Spleen (tissue), 13 donors: ENCODE measurements around the gene ANGPTL2. TPM values are rescaled to one million over a fixed set of nuclear protein-coding genes. Genes with fewer than 3 reads are reported as not detected.
"Not testable (repeated sequence)": the region's sequence is repeated elsewhere in the genome, so short reads cannot be mapped to it uniquely, and the experiment has no call there.

Source experiments
- DNase-seq: peaks from one replicate; pipeline ENCODE4 v3.0.0-alpha.2; 2020
- H3K27ac ChIP-seq, 8 donors: fragments of 200-600 bp; sonication (generic) in 7 of 8; 1 replicate in 4 of 8; 2 replicates in 4 of 8; pipeline versions ENCODE4 v1.5.0 to v1.8.0; 2016 to 2021; ENCODE audit warnings: inconsistent platforms in 4 of 8, mild to moderate bottlenecking in 4 of 8, moderate library complexity in 1 of 8
- H3K27me3 ChIP-seq, 7 donors: fragments of 200-600 bp; sonication (generic) in 6 of 7; replicated peaks in 1 of 7; 1 replicate in 4 of 7; 2 replicates in 3 of 7; pipeline versions ENCODE4 v1.5.0 to v1.8.0; 2016 to 2021; ENCODE audit warnings: inconsistent platforms in 3 of 7, mild to moderate bottlenecking in 1 of 7
- H3K36me3 ChIP-seq, 6 donors: fragments of 200-600 bp; sonication (generic) in 5 of 6; 1 replicate in 4 of 6; 2 replicates in 2 of 6; pipeline versions ENCODE4 v1.5.0 to v1.8.0; 2016 to 2021; ENCODE audit warnings: inconsistent platforms in 2 of 6
- H3K4me1 ChIP-seq, 6 donors: fragments of 200-600 bp; sonication (generic) in 5 of 6; 1 replicate in 3 of 6; 2 replicates in 3 of 6; pipeline versions ENCODE4 v1.5.0 to v1.8.0; 2016 to 2021; ENCODE audit warnings: inconsistent platforms in 3 of 6
- H3K4me3 ChIP-seq, 8 donors: fragments of 200-600 bp; sonication (generic) in 7 of 8; 1 replicate in 4 of 8; 2 replicates in 4 of 8; pipeline versions ENCODE4 v1.5.0 to v1.8.0; 2016 to 2021; ENCODE audit warnings: inconsistent platforms in 4 of 8, mild to moderate bottlenecking in 4 of 8, moderate library complexity in 2 of 8
- H3K9me3 ChIP-seq, 8 donors: fragments of 200-600 bp; sonication (generic) in 7 of 8; 1 replicate in 4 of 8; 2 replicates in 4 of 8; pipeline versions ENCODE4 v1.5.0 to v1.8.0; 2016 to 2021; ENCODE audit warnings: inconsistent platforms in 4 of 8
- POLR2A ChIP-seq, 3 donors: fragments of 450-650 bp; IDR thresholded peaks; one replicate each; pipeline ENCODE4 v1.5.1; 2017; ENCODE audit warnings: antibody characterized with exemption in 3 of 3, mild to moderate bottlenecking in 1 of 3
- POLR2AphosphoS5 ChIP-seq, 3 donors: sonication (generic); formaldehyde crosslinking; IDR thresholded peaks; one replicate each; pipeline ENCODE4 v1.5.1; 2017; ENCODE audit warnings: antibody characterized with exemption in 3 of 3
- WGBS, 5 donors: extraction: QIAGEN DNeasy Blood & Tissue Kit in 3 of 5; methylation state at CpG; one replicate each; pipeline versions ENCODE4 v1.1.5 to v1.1.7; 2013 to 2018; 5-methylcytosine and 5-hydroxymethylcytosine counted together
- intact Hi-C: fragments of 100-400 bp; cut with DNase I; formaldehyde crosslinking; loops from one replicate; pipeline ENCODE4 v1.15.0; 2023; ENCODE audit warnings: low total_unique reads
- long read RNA-seq, 2 donors: transcript quantifications; one replicate each; lab custom pipeline, GENCODE V29; 2026
- polyA plus RNA-seq, 3 donors: library from polyadenylated mRNA; stranded (reverse); fragments of 200-250 nt; gene quantifications; one replicate each; pipeline ENCODE4 v1.2.1, GENCODE V29; 2013
- total RNA-seq, 7 donors: library from RNA; depleted of rRNA in 3 of 7; stranded (reverse); fragments of >200 nt in 3 of 7; fragmentation: NEBNext Ultra II Directional in 4 of 7; extraction: Animal tissue kit (Norgen Biotek cat#: 25700) in 4 of 7; gene quantifications; one replicate each; pipeline versions ENCODE4 v1.1.0 to v1.2.1, GENCODE V29; 2016 to 2021
- TF ChIP-seq, protein P1 (sequence below), 11 experiments: fragments of 200-600 bp in 7 of 11; fragments of 450-650 bp in 4 of 11; sonication (generic) in 4 of 11; IDR thresholded peaks in 8 of 11; conservative IDR thresholded peaks in 3 of 11; 1 replicate in 7 of 11; 2 replicates in 4 of 11; pipeline versions ENCODE4 v1.4.0 to v1.8.0; 2016 to 2021; ENCODE audit warnings: antibody characterized with exemption in 11 of 11, inconsistent platforms in 4 of 11, mild to moderate bottlenecking in 1 of 11
- donor health status: healthy with polysubstance abuse.
- donor health status: DM: no; HTN: no; CAD: no; lungs with moderate emphysema.
- donor health status: DM: no; HTN: no; CAD: no.
- donor health status: Bipolar disorder and iron deficiency.
- donor health status: healthy.
- donor health status: DM: no; HTN: no; CAD: no.
- donor health status: DM: yes; HTN: yes; CAD: no.

Gene ANGPTL2, protein sequence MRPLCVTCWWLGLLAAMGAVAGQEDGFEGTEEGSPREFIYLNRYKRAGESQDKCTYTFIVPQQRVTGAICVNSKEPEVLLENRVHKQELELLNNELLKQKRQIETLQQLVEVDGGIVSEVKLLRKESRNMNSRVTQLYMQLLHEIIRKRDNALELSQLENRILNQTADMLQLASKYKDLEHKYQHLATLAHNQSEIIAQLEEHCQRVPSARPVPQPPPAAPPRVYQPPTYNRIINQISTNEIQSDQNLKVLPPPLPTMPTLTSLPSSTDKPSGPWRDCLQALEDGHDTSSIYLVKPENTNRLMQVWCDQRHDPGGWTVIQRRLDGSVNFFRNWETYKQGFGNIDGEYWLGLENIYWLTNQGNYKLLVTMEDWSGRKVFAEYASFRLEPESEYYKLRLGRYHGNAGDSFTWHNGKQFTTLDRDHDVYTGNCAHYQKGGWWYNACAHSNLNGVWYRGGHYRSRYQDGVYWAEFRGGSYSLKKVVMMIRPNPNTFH
- total RNA-seq (100 to 1,000 TPM in 1 of 7 donors, 10 to 100 TPM in 6; 45.4 to 103 (median 66.2) TPM), polyA plus RNA-seq (10 to 100 TPM in 2 of 3 donors, 1 to 10 TPM in 1; 6.6 to 11.8 (median 11.8) TPM)
- long read RNA-seq, donor 1, partial matches to known transcripts = 7 of 11 reads
- long read RNA-seq, donor 1, other reads (novel, unspliced or antisense) = 0 of 11 reads
- long read RNA-seq, donor 2, transcript ANGPTL2-202 (5 exons, 3,707 nt) = major isoform, 9 of 9 reads
- long read RNA-seq, donor 2, partial matches to known transcripts = 0 of 9 reads
- long read RNA-seq, donor 2, other reads (novel, unspliced or antisense) = 0 of 9 reads

DNA sequence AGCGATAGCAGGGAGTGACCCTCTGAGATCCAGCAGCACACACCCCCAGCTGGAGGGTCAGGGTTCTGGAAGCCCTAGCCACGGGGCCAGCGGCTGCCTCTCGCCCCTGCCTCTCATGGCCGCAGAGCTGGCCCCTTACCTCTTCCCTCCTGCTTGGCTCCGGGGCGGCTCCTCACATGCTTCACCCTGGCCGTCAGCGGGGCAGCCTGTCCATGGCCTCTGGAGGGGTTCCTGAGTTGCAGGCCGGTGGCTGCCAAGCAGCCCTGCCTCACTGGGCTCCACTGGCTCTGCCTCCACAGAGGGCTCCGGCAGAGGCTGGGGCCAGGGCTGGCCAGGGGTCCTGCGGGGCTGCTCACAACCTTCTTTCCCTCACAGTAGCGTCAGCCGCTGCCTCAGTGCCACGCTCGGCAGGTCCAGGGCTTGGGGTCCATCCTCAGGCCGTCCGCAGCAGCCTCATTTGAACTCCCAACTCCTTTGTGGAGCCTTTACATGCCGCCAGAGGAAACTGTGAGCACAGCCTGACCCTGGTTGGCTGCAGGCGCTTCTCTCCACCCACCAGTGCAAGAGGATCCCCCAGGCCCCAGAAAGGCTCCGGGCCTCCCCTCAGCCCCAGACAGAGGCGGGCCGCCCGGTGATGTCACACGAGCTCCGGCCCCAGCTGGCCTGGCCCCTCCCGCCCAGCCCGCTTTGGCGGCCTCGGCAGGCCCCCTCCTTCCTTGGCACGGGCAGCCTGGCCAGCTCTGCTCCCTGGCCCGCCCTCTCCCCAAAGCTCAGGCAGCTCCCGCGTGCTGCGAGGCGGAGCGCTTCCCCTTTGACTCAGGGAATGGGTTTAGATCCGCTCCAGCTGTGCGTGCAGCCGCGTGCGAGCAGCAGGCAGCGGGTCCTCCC lies at the start of gene ANGPTL2:
Gene ANGPTL2 (minus strand): TSS at position 460 of the 888 bp plus-strand sequence. CDS start 13,904 bp downstream, outside the sequence.
- DNase-seq = peak; percentile 92
- H3K9me3 ChIP-seq = no peaks in the 10 kb centered on the region
- WGBS, 5 donors = 7 to 17% (median 10%) methylated on average over 14 to 43 of the region's 43 CpGs
- H3K36me3 ChIP-seq = peaks cover 0 to 14% (median 0%) of the 10 kb centered on the region in 6 donors
- TF ChIP-seq POLR2A (IDR thresholded peaks at IDR 0.05) (peak in 2 of 3 donors; percentile 18 to 85), POLR2AphosphoS5 (IDR thresholded peaks at IDR 0.05) (peak; percentile 81 to 90 (median 88))
- TF ChIP-seq, protein P1, sequence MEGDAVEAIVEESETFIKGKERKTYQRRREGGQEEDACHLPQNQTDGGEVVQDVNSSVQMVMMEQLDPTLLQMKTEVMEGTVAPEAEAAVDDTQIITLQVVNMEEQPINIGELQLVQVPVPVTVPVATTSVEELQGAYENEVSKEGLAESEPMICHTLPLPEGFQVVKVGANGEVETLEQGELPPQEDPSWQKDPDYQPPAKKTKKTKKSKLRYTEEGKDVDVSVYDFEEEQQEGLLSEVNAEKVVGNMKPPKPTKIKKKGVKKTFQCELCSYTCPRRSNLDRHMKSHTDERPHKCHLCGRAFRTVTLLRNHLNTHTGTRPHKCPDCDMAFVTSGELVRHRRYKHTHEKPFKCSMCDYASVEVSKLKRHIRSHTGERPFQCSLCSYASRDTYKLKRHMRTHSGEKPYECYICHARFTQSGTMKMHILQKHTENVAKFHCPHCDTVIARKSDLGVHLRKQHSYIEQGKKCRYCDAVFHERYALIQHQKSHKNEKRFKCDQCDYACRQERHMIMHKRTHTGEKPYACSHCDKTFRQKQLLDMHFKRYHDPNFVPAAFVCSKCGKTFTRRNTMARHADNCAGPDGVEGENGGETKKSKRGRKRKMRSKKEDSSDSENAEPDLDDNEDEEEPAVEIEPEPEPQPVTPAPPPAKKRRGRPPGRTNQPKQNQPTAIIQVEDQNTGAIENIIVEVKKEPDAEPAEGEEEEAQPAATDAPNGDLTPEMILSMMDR (IDR thresholded peaks at IDR 0.05 in 8 of 11, conservative IDR thresholded peaks at IDR 0.05 in 3 of 11) = no peak
- peaks cover 0 to 27% (median 10%) of the 10 kb centered on the region in 7 donors for H3K27me3 ChIP-seq
- H3K4me1 ChIP-seq = peaks cover 11 to 65% (median 47%) of the 10 kb centered on the region in 6 donors
- peak within 1 kb of the TSS; percentile 70 to 93 (median 88) for H3K27ac ChIP-seq
- H3K4me3 ChIP-seq = peak within 1 kb of the TSS; percentile 38 to 72 (median 46)
- intact Hi-C loops = no loop called here

DNA sequence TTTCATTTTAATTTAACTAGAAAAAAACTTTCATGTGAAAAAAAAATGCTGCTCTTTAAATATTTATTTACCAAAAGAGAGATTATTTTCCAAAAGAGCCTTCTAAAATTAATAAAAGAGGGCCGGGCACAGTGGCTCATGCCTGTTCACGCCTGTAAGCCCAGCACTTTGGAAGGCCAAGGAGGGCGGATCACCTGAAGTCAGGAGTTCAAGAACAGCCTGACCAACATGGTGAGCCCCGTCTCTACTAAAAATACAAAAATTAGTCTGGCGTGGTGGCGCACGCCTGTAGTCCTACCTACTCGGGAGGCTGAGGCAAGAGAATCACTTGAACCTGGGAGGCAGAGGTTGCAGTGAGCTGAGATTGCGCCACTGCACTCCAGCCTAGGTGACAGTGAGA lies 48.9 kb upstream of the ANGPTL2 start:
- intact Hi-C loops, DNase-seq: not testable (repeated sequence)
- 94 to 98% (median 97%) methylated on average over 9 of the region's 9 CpGs for WGBS, 5 donors

DNA sequence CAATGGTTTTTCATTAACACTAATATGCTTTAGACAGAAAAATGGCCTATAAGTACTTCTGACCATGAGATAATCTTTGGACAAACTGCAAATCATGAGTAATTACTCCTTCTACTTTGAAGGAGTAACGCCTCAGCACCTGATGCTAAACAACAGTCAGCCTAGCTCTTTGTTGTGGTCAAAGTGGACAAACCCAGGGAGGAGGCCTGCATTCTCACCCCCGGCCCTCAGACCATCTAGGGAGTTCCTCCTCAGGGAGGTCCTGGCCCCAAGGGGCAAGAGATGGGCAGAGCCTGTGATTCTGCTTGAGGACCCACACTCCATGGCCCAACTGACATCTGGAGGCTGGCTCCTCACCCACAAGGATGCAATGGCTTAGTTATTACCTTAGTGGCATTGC lies 48.2 kb upstream of the ANGPTL2 start:
- DNase-seq = no peak
- peaks cover 0 to 18% (median 0%) of the 10 kb centered on the region in 6 donors for H3K36me3 ChIP-seq
- H3K4me1 ChIP-seq = peaks cover 0 to 30% (median 10%) of the 10 kb centered on the region in 6 donors
- H3K27ac ChIP-seq = no peak overlapping the region
- 57 to 88% (median 74%) methylated on average over 2 of the region's 2 CpGs for WGBS, 5 donors
- no peak overlapping the region for H3K4me3 ChIP-seq
- intact Hi-C loops = no loop called here
- no peaks in the 10 kb centered on the region for H3K27me3 ChIP-seq
- no peaks in the 10 kb centered on the region for H3K9me3 ChIP-seq
- TF ChIP-seq, protein P1 (IDR thresholded peaks at IDR 0.05 in 8 of 11, conservative IDR thresholded peaks at IDR 0.05 in 3 of 11) = no peak
- TF ChIP-seq POLR2AphosphoS5 (IDR thresholded peaks at IDR 0.05) (no peak), POLR2A (IDR thresholded peaks at IDR 0.05) (no peak)

More for the DNA sequence above, 48.9 kb upstream of the ANGPTL2 start:
- H3K4me3 ChIP-seq, H3K27ac ChIP-seq, H3K9me3 ChIP-seq, H3K27me3 ChIP-seq: not testable (repeated sequence)
- peaks cover 0 to 24% (median 0%) of the 10 kb centered on the region in 6 donors for H3K36me3 ChIP-seq
- peaks cover 0 to 35% (median 9%) of the 10 kb centered on the region in 6 donors for H3K4me1 ChIP-seq

DNA sequence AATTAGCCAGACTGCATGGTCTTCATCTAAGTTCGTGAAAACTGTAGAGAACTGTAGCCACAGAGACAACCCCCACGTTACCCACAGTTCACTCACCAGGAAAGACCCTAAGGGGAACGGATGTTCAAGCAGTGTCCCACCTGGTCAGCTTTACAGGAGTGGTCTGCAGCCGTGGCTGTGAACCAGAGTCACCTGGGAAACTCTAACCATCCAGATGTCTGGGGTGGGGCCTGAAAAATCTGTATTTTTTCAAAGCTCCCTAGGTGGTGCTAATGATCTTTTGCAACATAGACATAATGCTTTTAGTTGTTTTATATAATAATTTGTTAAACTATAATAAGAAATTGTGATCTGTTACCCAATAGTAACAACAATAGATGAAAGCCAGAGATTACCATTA lies 47.7 kb upstream of the ANGPTL2 start:
- Histone ChIP-seq H3K27me3 (no peaks in the 10 kb centered on the region), H3K4me3 (no peak overlapping the region), H3K4me1 (peaks cover 0 to 25% (median 9%) of the 10 kb centered on the region in 6 donors), H3K27ac (no peak overlapping the region), H3K9me3 (no peaks in the 10 kb centered on the region), H3K36me3 (peaks cover 0 to 16% (median 0%) of the 10 kb centered on the region in 6 donors)
- intact Hi-C loops = no loop called here
- 80 to 89% (median 85%) methylated on average over 4 of the region's 4 CpGs for WGBS, 5 donors
- TF ChIP-seq POLR2A (IDR thresholded peaks at IDR 0.05) (no peak), POLR2AphosphoS5 (IDR thresholded peaks at IDR 0.05) (no peak)
- DNase-seq = no peak
